ENCODE data around the gene MCTP2. TPM values are rescaled to one million over a fixed set of nuclear protein-coding genes. Genes with fewer than 3 reads are reported as not detected.

Gene MCTP2
- total RNA-seq, 1 donor from 2014 or later, result 2.1 TPM

- ATAC-seq (no peak), DNase-seq (no peak)
- intact Hi-C loops (cut with micrococcal nuclease), result no loop called here
Observed at GRCh38 chr15:94412979-94413746, 181.8 kb downstream of the MCTP2 start.

- DNase-seq, result no peak
- intact Hi-C loops (cut with micrococcal nuclease), result no loop called here
- ATAC-seq, result no peak
Observed at GRCh38 chr15:94414916-94415315, 183.6 kb downstream of the MCTP2 start.

GRCh38 chr15:94416267-94416666 is 184.9 kb downstream of the MCTP2 start:
- intact Hi-C loops (cut with micrococcal nuclease), result no loop called here
- ATAC-seq (no peak), DNase-seq (no peak)

- ATAC-seq (no peak), DNase-seq (no peak)
- intact Hi-C loops (cut with micrococcal nuclease), result no loop called here
Observed at GRCh38 chr15:94416820-94417219, 185.5 kb downstream of the MCTP2 start.

GRCh38 chr15:94417501-94418293 is 186.3 kb downstream of the MCTP2 start:
- DNase-seq (no peak), ATAC-seq (no peak)
- intact Hi-C loops (cut with micrococcal nuclease), result no loop called here

GRCh38 chr15:94421706-94422105 is 190.3 kb downstream of the MCTP2 start:
- intact Hi-C loops (cut with micrococcal nuclease), result no loop called here
- ATAC-seq (no peak), DNase-seq (no peak)

- intact Hi-C loops (cut with micrococcal nuclease), result no loop called here
- no peak for ATAC-seq
- DNase-seq, result no peak
Observed at GRCh38 chr15:94432279-94432678, 200.9 kb downstream of the MCTP2 start.

GRCh38 chr15:94439158-94439557 is 207.8 kb downstream of the MCTP2 start:
- DNase-seq (no peak), ATAC-seq (no peak)
- intact Hi-C loops (cut with micrococcal nuclease), result no loop called here

GRCh38 chr15:94441760-94442159 is 210.4 kb downstream of the MCTP2 start:
- intact Hi-C loops (cut with micrococcal nuclease), result no loop called here
- ATAC-seq, result no peak

GRCh38 chr15:94442480-94442879 is 211.1 kb downstream of the MCTP2 start:
- intact Hi-C loops (cut with micrococcal nuclease), result no loop called here
- ATAC-seq (no peak), DNase-seq (no peak)

More at GRCh38 chr15:94441760-94442159, 210.4 kb downstream of the MCTP2 start:
- no peak for DNase-seq

GRCh38 chr15:94443186-94443585 is 211.8 kb downstream of the MCTP2 start:
- DNase-seq (no peak), ATAC-seq (no peak)
- intact Hi-C loops (cut with micrococcal nuclease), result no loop called here

GRCh38 chr15:94445566-94446160 is 214.3 kb downstream of the MCTP2 start:
- ATAC-seq, result no peak
- DNase-seq, result no peak

GRCh38 chr15:94446441-94446840 is 215.1 kb downstream of the MCTP2 start:
- no peak for DNase-seq
- ATAC-seq, result no peak
- intact Hi-C loops (cut with micrococcal nuclease), result no loop called here

More at GRCh38 chr15:94445566-94446160, 214.3 kb downstream of the MCTP2 start:
- intact Hi-C loops (cut with micrococcal nuclease), result no loop called here

GRCh38 chr15:94451466-94451865 is 220.1 kb downstream of the MCTP2 start:
- DNase-seq (no peak), ATAC-seq (no peak)
- intact Hi-C loops (cut with micrococcal nuclease), result no loop called here

- ATAC-seq, result no peak
- intact Hi-C loops (cut with micrococcal nuclease), result no loop called here
- no peak for DNase-seq
Observed at GRCh38 chr15:94453227-94453988, 222.0 kb downstream of the MCTP2 start.

- ATAC-seq (no peak), DNase-seq (no peak)
- intact Hi-C loops (cut with micrococcal nuclease), result no loop called here
Observed at GRCh38 chr15:94455297-94455696, 223.9 kb downstream of the MCTP2 start.

- intact Hi-C loops (cut with micrococcal nuclease), result no loop called here
- ATAC-seq, result no peak
Observed at GRCh38 chr15:94456226-94456625, 224.9 kb downstream of the MCTP2 start.

GRCh38 chr15:94457661-94458060 is 226.3 kb downstream of the MCTP2 start:
- intact Hi-C loops (cut with micrococcal nuclease), result no loop called here
- DNase-seq (no peak), ATAC-seq (no peak)

More at GRCh38 chr15:94456226-94456625, 224.9 kb downstream of the MCTP2 start:
- no peak for DNase-seq

- no peak for DNase-seq
- ATAC-seq, result no peak
- intact Hi-C loops (cut with micrococcal nuclease), result no loop called here
Observed at GRCh38 chr15:94460624-94461023, 229.3 kb downstream of the MCTP2 start.
